H1 (cell line): ENCODE data around the gene PXMP4. TPM values are rescaled to one million over a fixed set of nuclear protein-coding genes. Genes with fewer than 3 reads are reported as not detected.

ENCODE experiments used
- CTCF ChIA-PET: fragments of 300-600 bp; sonication (Branson Sonifier 250); formaldehyde crosslinking; loops from one replicate; lab custom pipeline; 2021; ENCODE audit not compliant: partially characterized antibody; lab: Charles Lee
- POLR2A ChIA-PET: fragments of 300-600 bp; sonication (Branson Sonifier 250); formaldehyde crosslinking; loops from one replicate; lab custom pipeline; 2021; ENCODE audit warnings: inconsistent platforms; ENCODE audit not compliant: partially characterized antibody; lab: Charles Lee
- DNase-seq, 2 experiments: peaks; one replicate each; pipeline versions ENCODE4 v3.0.0 to v3.0.0-alpha.2; 2010 to 2022; ENCODE audit warnings: low spot score in 2 of 2, low read depth in 1 of 2, mixed read lengths in 1 of 2
- FAIRE-seq: peaks from 2 replicates; lab custom pipeline; 2011; peaks lifted over from hg19 to GRCh38; lab: Jason Lieb, UNC
- H2AFZ ChIP-seq: 2 replicates; pipeline ENCODE4 v1.8.1; 2012; ENCODE audit warnings: low read length, inconsistent platforms
- H2AK5ac ChIP-seq: 2 replicates; pipeline ENCODE4 v1.6.1; 2013; ENCODE audit warnings: low read depth, low read length
- H2BK120ac ChIP-seq: replicated peaks from 2 replicates; pipeline ENCODE3; 2013; ENCODE audit warnings: low read depth, low read length, inconsistent platforms
- H2BK12ac ChIP-seq: 2 replicates; pipeline ENCODE4 v1.6.1; 2013; ENCODE audit warnings: low read depth, low read length
- H2BK15ac ChIP-seq: 2 replicates; pipeline ENCODE4 v1.6.1; 2013; ENCODE audit warnings: low read length
- H2BK20ac ChIP-seq: 2 replicates; pipeline ENCODE4 v1.6.1; 2013; ENCODE audit warnings: low read length
- H2BK5ac ChIP-seq: 2 replicates; pipeline ENCODE4 v1.6.1; 2013; ENCODE audit warnings: low read depth, low read length
- H3K14ac ChIP-seq: 2 replicates; pipeline ENCODE4 v1.6.1; 2013; ENCODE audit warnings: inconsistent platforms; ENCODE audit not compliant: insufficient read length
- H3K18ac ChIP-seq: 2 replicates; pipeline ENCODE4 v1.6.1; 2013; ENCODE audit warnings: low read length; ENCODE audit errors: extremely low read depth
- H3K23ac ChIP-seq: 2 replicates; pipeline ENCODE4 v1.6.1; 2013; ENCODE audit warnings: inconsistent platforms; ENCODE audit not compliant: insufficient read length
- H3K23me2 ChIP-seq: 2 replicates; pipeline ENCODE4 v1.6.1; 2013; ENCODE audit warnings: low read depth, low read length
- H3K27ac ChIP-seq: 2 replicates; pipeline ENCODE4 v1.6.1; 2011; ENCODE audit warnings: low read depth, low read length, inconsistent platforms
- H3K27me3 ChIP-seq, 4 experiments: replicated peaks in 1 of 4; 1 replicate in 1 of 4; 2 replicates in 3 of 4; pipeline versions ENCODE4 v1.6.1 to v1.8.1; 2011 to 2013; ENCODE audit warnings: low read length in 3 of 4, mild to moderate bottlenecking in 3 of 4, inconsistent platforms in 2 of 4, mixed read lengths in 2 of 4, moderate library complexity in 1 of 4; ENCODE audit not compliant: control insufficient read depth in 3 of 4, insufficient read depth in 3 of 4; ENCODE audit errors: extremely low read depth in 1 of 4
- H3K36me3 ChIP-seq, 4 experiments: 2 replicates each; pipeline versions ENCODE4 v1.6.1 to v1.8.1; 2011 to 2013; ENCODE audit warnings: mild to moderate bottlenecking in 4 of 4, low read length in 3 of 4, moderate library complexity in 2 of 4, control low read depth in 1 of 4, inconsistent platforms in 1 of 4; ENCODE audit not compliant: insufficient read depth in 4 of 4, control insufficient read depth in 2 of 4
- H3K4ac ChIP-seq: replicated peaks from 2 replicates; pipeline ENCODE3; 2013; ENCODE audit warnings: low read length, low read depth, mixed read lengths, inconsistent platforms; ENCODE audit not compliant: insufficient read length
- H3K4me1 ChIP-seq, 4 experiments: replicated peaks in 1 of 4; 1 replicate in 1 of 4; 2 replicates in 3 of 4; pipeline versions ENCODE4 v1.6.1 to v1.8.1; 2011 to 2013; ENCODE audit warnings: low read length in 3 of 4, inconsistent platforms in 2 of 4, mixed read lengths in 1 of 4; ENCODE audit not compliant: insufficient read depth in 4 of 4, control insufficient read depth in 3 of 4
- H3K4me2 ChIP-seq, 2 experiments: 2 replicates each; pipeline versions ENCODE4 v1.6.1 to v1.8.1; 2011 to 2013; ENCODE audit warnings: low read depth in 2 of 2, low read length in 2 of 2, control low read depth in 1 of 2, inconsistent platforms in 1 of 2, mild to moderate bottlenecking in 1 of 2; ENCODE audit not compliant: insufficient read depth in 1 of 2
- H3K4me3 ChIP-seq, 4 experiments: fragments of 200-600, 300-600 bp in 1 of 4; sonication (generic), shearing (Covaris generic), sonication (Bioruptor Twin) in 1 of 4; 2 replicates each; pipeline versions ENCODE4 v1.5.1 to v1.8.1; 2011 to 2016; ENCODE audit warnings: low read length in 4 of 4, low read depth in 3 of 4, control low read depth in 2 of 4, inconsistent platforms in 2 of 4, mild to moderate bottlenecking in 2 of 4, mixed read lengths in 1 of 4, moderate library complexity in 1 of 4; ENCODE audit not compliant: insufficient read depth in 2 of 4; ENCODE audit errors: extremely low read depth in 1 of 4
- H3K56ac ChIP-seq: replicated peaks from 2 replicates; pipeline ENCODE3; 2013; ENCODE audit warnings: low read depth, mild to moderate bottlenecking, mixed read lengths, low read length, inconsistent platforms; ENCODE audit not compliant: insufficient read length
- H3K79me1 ChIP-seq: 2 replicates; pipeline ENCODE4 v1.6.1; 2013; ENCODE audit warnings: low read depth, low read length, control low read depth
- H3K79me2 ChIP-seq, 2 experiments: 2 replicates each; pipeline versions ENCODE4 v1.6.1 to v1.8.1; 2012 to 2013; ENCODE audit warnings: low read length in 2 of 2, mild to moderate bottlenecking in 2 of 2, inconsistent platforms in 1 of 2; ENCODE audit not compliant: insufficient read depth in 2 of 2, control insufficient read depth in 1 of 2
- H3K9ac ChIP-seq, 4 experiments: replicated peaks in 1 of 4; 1 replicate in 1 of 4; 2 replicates in 3 of 4; pipeline versions ENCODE4 v1.6.1 to v1.8.1; 2011 to 2013; ENCODE audit warnings: low read depth in 3 of 4, low read length in 3 of 4, control low read depth in 2 of 4, mild to moderate bottlenecking in 2 of 4, moderate library complexity in 2 of 4, inconsistent platforms in 1 of 4; ENCODE audit errors: extremely low read depth in 1 of 4
- H3K9me3 ChIP-seq, 2 experiments: 2 replicates each; pipeline versions ENCODE4 v1.6.1 to v1.8.1; 2012 to 2013; ENCODE audit warnings: mild to moderate bottlenecking in 2 of 2, moderate library complexity in 2 of 2, control low read depth in 1 of 2, inconsistent platforms in 1 of 2, low read depth in 1 of 2, low read length in 1 of 2, mixed read lengths in 1 of 2; ENCODE audit not compliant: insufficient read depth in 2 of 2
- H4K20me1 ChIP-seq, 2 experiments: replicated peaks in 1 of 2; 2 replicates each; pipeline versions ENCODE3 to v1.8.1; 2011 to 2013; ENCODE audit warnings: inconsistent platforms in 2 of 2, low read length in 2 of 2, mild to moderate bottlenecking in 1 of 2; ENCODE audit not compliant: insufficient read depth in 2 of 2, control insufficient read depth in 1 of 2
- H4K5ac ChIP-seq: 2 replicates; pipeline ENCODE4 v1.6.1; 2013; ENCODE audit warnings: low read length, low read depth, mixed read lengths, inconsistent platforms; ENCODE audit not compliant: insufficient read length
- H4K8ac ChIP-seq: 2 replicates; pipeline ENCODE4 v1.8.0; 2013; ENCODE audit warnings: mild to moderate bottlenecking, moderate library complexity, low read length, inconsistent platforms; ENCODE audit not compliant: insufficient read depth; ENCODE audit errors: extremely low read depth
- H4K91ac ChIP-seq: replicated peaks from 2 replicates; pipeline ENCODE3; 2013; ENCODE audit warnings: low read length, mixed read lengths, inconsistent platforms; ENCODE audit not compliant: insufficient read length
- ASH2L ChIP-seq: fragments of 200-600, 300-600 bp; sonication (generic); IDR thresholded peaks from one replicate; pipeline ENCODE4 v1.7.1; 2017; ENCODE audit warnings: low read length
- ATF2 ChIP-seq: IDR thresholded peaks from 2 replicates; pipeline ENCODE4 v1.6.1; 2012; ENCODE audit warnings: low read length, inconsistent platforms
- BCL11A ChIP-seq, 2 experiments: IDR thresholded peaks; one replicate each; pipeline ENCODE4 v1.6.1; 2011; ENCODE audit warnings: low read depth in 2 of 2, low read length in 2 of 2, mild to moderate bottlenecking in 2 of 2
- CEBPB ChIP-seq: IDR thresholded peaks from 2 replicates; pipeline ENCODE4 v1.6.1; 2012; ENCODE audit warnings: low read depth, low read length
- JUN ChIP-seq: IDR thresholded peaks from 2 replicates; pipeline ENCODE4 v1.6.1; 2011; ENCODE audit warnings: low read depth, mild to moderate bottlenecking, improper control_type of control experiment, low read length
- RAD21 ChIP-seq, 2 experiments: IDR thresholded peaks in 1 of 2; conservative IDR thresholded peaks in 1 of 2; 2 replicates each; pipeline ENCODE4 v1.6.1; 2011; ENCODE audit warnings: low read depth in 2 of 2, low read length in 2 of 2, improper control_type of control experiment in 1 of 2, inconsistent platforms in 1 of 2, mild to moderate bottlenecking in 1 of 2, moderate library complexity in 1 of 2
- SAP30 ChIP-seq: fragments of 300-600 bp; sonication (generic); IDR thresholded peaks from 2 replicates; pipeline ENCODE4 v1.7.1; 2012; ENCODE audit warnings: low read length, moderate library complexity, mild to moderate bottlenecking, inconsistent platforms; ENCODE audit not compliant: insufficient read depth, insufficient replicate concordance
- SIN3A ChIP-seq, 2 experiments: IDR thresholded peaks in 1 of 2; conservative IDR thresholded peaks in 1 of 2; 2 replicates each; pipeline ENCODE4 v1.6.1; 2011 to 2012; ENCODE audit warnings: low read length in 2 of 2, improper control_type of control experiment in 1 of 2, low read depth in 1 of 2, mild to moderate bottlenecking in 1 of 2
- SP2 ChIP-seq: IDR thresholded peaks from 2 replicates; pipeline ENCODE4 v1.6.1; 2012; ENCODE audit warnings: mild to moderate bottlenecking, low read length, inconsistent platforms
- SP4 ChIP-seq: IDR thresholded peaks from 2 replicates; pipeline ENCODE4 v1.6.1; 2012; ENCODE audit warnings: low read length, inconsistent platforms
- TAF1 ChIP-seq: IDR thresholded peaks from 2 replicates; pipeline ENCODE4 v1.6.1; 2011; ENCODE audit warnings: mild to moderate bottlenecking, low read depth, low read length
- WGBS, 2 experiments: shearing (Covaris generic) in 1 of 2; methylation state at CpG; one replicate each; pipeline versions ENCODE4 v1.1.6 to v1.1.7; 2013 to 2015; ENCODE audit warnings: low lambda C conversion rate in 2 of 2, mixed read lengths in 2 of 2, inconsistent platforms in 1 of 2, low coverage in 1 of 2, missing lambda C conversion rate in 1 of 2; ENCODE audit not compliant: insufficient replicate concordance in 2 of 2, insufficient coverage in 1 of 2, insufficient read length in 1 of 2; ENCODE audit errors: extremely low coverage in 1 of 2, missing lambda C conversion rate in 1 of 2; 5-methylcytosine and 5-hydroxymethylcytosine counted together
- polyA plus RNA-seq, 7 experiments: library from polyadenylated mRNA; depleted of rRNA in 3 of 7; stranded (reverse) in 5 of 7; unstranded in 2 of 7; fragments of >200 nt in 5 of 7; fragments of 200-250 nt in 2 of 7; gene quantifications; 1 replicate in 5 of 7; 2 replicates in 1 of 7; 4 replicates in 1 of 7; pipeline versions ENCODE4 v1.2.1 to v1.2.3, GENCODE V29; 2011 to 2013; ENCODE audit warnings: missing spikeins in 2 of 7, mixed read lengths in 2 of 7
- total RNA-seq: library from RNA; stranded (reverse); fragmentation: NEBNext Ultra II Directional; extraction: Animal tissue kit (Norgen Biotek cat#: 25700); gene quantifications from 2 replicates; pipeline ENCODE4 v1.2.1, GENCODE V29; 2021

Gene PXMP4
- total and polyA plus RNA-seq, 2 of the 8 experiments (the other 6 are each of a cell fraction or from before 2014, with no cell fraction given), result 3.3 to 3.4 TPM

- no peak for DNase-seq
- Histone ChIP-seq H3K27ac (no peak overlapping the region), H3K4me2 (no peak overlapping the region), H3K23me2 (peaks cover 5% of the 10 kb centered on the region), H3K18ac (no peak overlapping the region), H2BK15ac (no peak overlapping the region), H3K36me3 (no peaks in the 10 kb centered on the region), H3K56ac (no peak overlapping the region), H2AK5ac (no peak overlapping the region), H4K91ac (no peak overlapping the region), H2BK120ac (no peak overlapping the region), H3K14ac (no peak overlapping the region), H4K8ac (no peak overlapping the region), H3K79me1 (no peaks in the 10 kb centered on the region), H3K79me2 (no peaks in the 10 kb centered on the region), H3K4ac (no peak overlapping the region), H3K4me1 (no peaks in the 10 kb centered on the region; a peak in 1 of 7 replicates), H2BK12ac (no peak overlapping the region), H3K9me3 (no peaks in the 10 kb centered on the region), H4K5ac (no peak overlapping the region), H3K23ac (no peak overlapping the region), H3K9ac (no peak overlapping the region), H2AFZ (no peak overlapping the region), H2BK20ac (no peak overlapping the region), H4K20me1 (no peaks in the 10 kb centered on the region), H2BK5ac (no peak overlapping the region), H3K27me3 (no peaks in the 10 kb centered on the region), H3K4me3 (no peak overlapping the region)
- POLR2A ChIA-PET, result no interaction called here
- no peak for FAIRE-seq
- CTCF ChIA-PET, result interaction anchor here (0.6 to 1.3 kb wide), 3 partner anchors 30 to 1371 kb away, joined by 3 to 5 read pairs (median 5); no protein-coding TSS in a partner anchor
- WGBS, 2 experiments, result 95% methylated on average over 14 of the region's 14 CpGs; no CpG with 5 or more reads in 1 of the 2 experiments
- TF ChIP-seq CEBPB (no peak), BCL11A (IDR thresholded peaks at IDR 0.05; ENCODE audit: low read depth in 2 of 2, low read length in 2 of 2) (no peak), SP2 (no peak), SP4 (no peak), ATF2 (no peak), SAP30 (no peak), JUN (no peak), SIN3A (conservative IDR thresholded peaks at IDR 0.05 in 1 of 2, IDR thresholded peaks at IDR 0.05 in 1 of 2; ENCODE audit: low read depth in 1 of 2, low read length in 2 of 2) (no peak), TAF1 (no peak), ASH2L (no peak), RAD21 (IDR thresholded peaks at IDR 0.05 in 1 of 2, conservative IDR thresholded peaks at IDR 0.05 in 1 of 2; ENCODE audit: low read depth in 2 of 2, low read length in 2 of 2) (no peak)
Measured at GRCh38 chr20:33724439-33725094, 4.5 kb upstream of the PXMP4 start.
